Measurements from ENCODE around the gene MAPRE2. TPM values are rescaled to one million over a fixed set of nuclear protein-coding genes. Genes with fewer than 3 reads are reported as not detected.

MAPRE2 gene
- total RNA-seq, 2 experiments from 2014 or later = 70.7 to 72.7 TPM

- intact Hi-C loops (cut with micrococcal nuclease) = no loop called here
- ChIA-PET CTCF (interaction anchor here (0.9 to 4.1 kb wide), 10 partner anchors 9 to 257 kb away, joined by 3 to 20 read pairs (median 4); no protein-coding TSS in a partner anchor), POLR2A (no interaction called here)
- Mint-ChIP-seq H3K27ac (peak overlapping the region; percentile 82), H3K27me3 (no peaks in the 10 kb centered on the region), H3K4me3 (peak overlapping the region; percentile 60), H3K4me1 (ENCODE audit: low read depth) (peaks cover 44% of the 10 kb centered on the region), H3K36me3 (ENCODE audit: low read depth) (peaks cover 31% of the 10 kb centered on the region), H3K9me3 (peaks cover 9% of the 10 kb centered on the region)
- peak; percentile 30 for TF ChIP-seq CTCF (IDR thresholded peaks at IDR 0.05)
- DNase-seq = peak; percentile 67
- ATAC-seq = peak; percentile 89
Observed at GRCh38 chr18:35122586-35123224, 81.5 kb downstream of the MAPRE2 start.

GRCh38 chr18:35123811-35124210 lies 82.6 kb downstream of the MAPRE2 start:
- DNase-seq = no peak
- POLR2A ChIA-PET = no interaction called here

GRCh38 chr18:35127201-35127600 lies 86.0 kb downstream of the MAPRE2 start:
- ChIA-PET POLR2A (interaction anchor here (1.1 to 1.3 kb wide), 2 partner anchors 10 to 85 kb away, joined by 3 to 4 read pairs; no protein-coding TSS in a partner anchor), CTCF (interaction anchor here (0.6 to 3.2 kb wide), 6 partner anchors 15 to 121 kb away, joined by 3 to 9 read pairs (median 3); no protein-coding TSS in a partner anchor)
- peaks cover 16% of the 10 kb centered on the region for H3K4me1 Mint-ChIP-seq (ENCODE audit: low read depth)
- H3K27ac Mint-ChIP-seq = no peak overlapping the region
- H3K4me3 Mint-ChIP-seq = no peak overlapping the region
- H3K9me3 Mint-ChIP-seq = peaks cover 9% of the 10 kb centered on the region
- ATAC-seq (no peak), DNase-seq (peak; percentile 26)
- no peak for TF ChIP-seq CTCF (IDR thresholded peaks at IDR 0.05)
- intact Hi-C loops (cut with micrococcal nuclease) = no loop called here
- peaks cover 36% of the 10 kb centered on the region for H3K36me3 Mint-ChIP-seq (ENCODE audit: low read depth)
- H3K27me3 Mint-ChIP-seq = no peaks in the 10 kb centered on the region

More at GRCh38 chr18:35123811-35124210, 82.6 kb downstream of the MAPRE2 start:
- peaks cover 34% of the 10 kb centered on the region for H3K36me3 Mint-ChIP-seq (ENCODE audit: low read depth)
- TF ChIP-seq CTCF (IDR thresholded peaks at IDR 0.05) = no peak
- peaks cover 35% of the 10 kb centered on the region for H3K4me1 Mint-ChIP-seq (ENCODE audit: low read depth)
- H3K27me3 Mint-ChIP-seq = no peaks in the 10 kb centered on the region
- no peak overlapping the region for H3K4me3 Mint-ChIP-seq
- ATAC-seq = no peak
- peaks cover 9% of the 10 kb centered on the region for H3K9me3 Mint-ChIP-seq
- CTCF ChIA-PET = interaction anchor here (1.4 to 4.1 kb wide), 5 partner anchors 20 to 117 kb away, joined by 4 to 20 read pairs (median 6); no protein-coding TSS in a partner anchor
- peak overlapping the region; percentile 32 for H3K27ac Mint-ChIP-seq
- intact Hi-C loops (cut with micrococcal nuclease) = no loop called here

- CTCF ChIA-PET = no interaction called here
- H3K27me3 Mint-ChIP-seq = no peaks in the 10 kb centered on the region
- H3K4me3 Mint-ChIP-seq = no peak overlapping the region
- H3K27ac Mint-ChIP-seq = no peak overlapping the region
- intact Hi-C loops (cut with micrococcal nuclease) = no loop called here
- H3K9me3 Mint-ChIP-seq = peaks cover 7% of the 10 kb centered on the region
- H3K4me1 Mint-ChIP-seq (ENCODE audit: low read depth) = peaks cover 2% of the 10 kb centered on the region
- TF ChIP-seq CTCF (IDR thresholded peaks at IDR 0.05) = no peak
- POLR2A ChIA-PET = no interaction called here
- ATAC-seq (no peak), DNase-seq (no peak)
- H3K36me3 Mint-ChIP-seq (ENCODE audit: low read depth) = peaks cover 28% of the 10 kb centered on the region
Observed at GRCh38 chr18:35128675-35129074, 87.5 kb downstream of the MAPRE2 start.

- intact Hi-C loops (cut with micrococcal nuclease) = no loop called here
- no peaks in the 10 kb centered on the region for H3K4me1 Mint-ChIP-seq (ENCODE audit: low read depth)
- peaks cover 24% of the 10 kb centered on the region for H3K36me3 Mint-ChIP-seq (ENCODE audit: low read depth)
- no peak for TF ChIP-seq CTCF (IDR thresholded peaks at IDR 0.05)
- DNase-seq = no peak
- POLR2A ChIA-PET = no interaction called here
- no peak for ATAC-seq
- no peaks in the 10 kb centered on the region for H3K9me3 Mint-ChIP-seq
- CTCF ChIA-PET = interaction anchor here (0.8 to 1.1 kb wide), 2 partner anchors 124 to 187 kb away, joined by 3 read pairs; no protein-coding TSS in a partner anchor
- no peak overlapping the region for H3K4me3 Mint-ChIP-seq
- no peaks in the 10 kb centered on the region for H3K27me3 Mint-ChIP-seq
- H3K27ac Mint-ChIP-seq = no peak overlapping the region
Observed at GRCh38 chr18:35130236-35130635, 89.0 kb downstream of the MAPRE2 start.

Measured in activated CD8-positive, alpha-beta T cell treated with anti-CD3 and anti-CD28 coated beads for 36 hours (primary cell).